GM19438 (cell line): ENCODE measurements around the gene ITIH2.
A peak's percentile ranks its signal among the peaks of the same experiment; 100 is the strongest.
"Not testable (repeated sequence)": the region's sequence is repeated elsewhere in the genome, so short reads cannot be mapped to it uniquely, and the experiment has no call there.

ENCODE experiments used
- ATAC-seq: cut with Tn5 transposase; IDR thresholded peaks from one replicate; pipeline ENCODE4 v1.9.1; 2021; ENCODE audit warnings: low read depth; ENCODE audit not compliant: unreplicated experiment

Gene ITIH2, protein sequence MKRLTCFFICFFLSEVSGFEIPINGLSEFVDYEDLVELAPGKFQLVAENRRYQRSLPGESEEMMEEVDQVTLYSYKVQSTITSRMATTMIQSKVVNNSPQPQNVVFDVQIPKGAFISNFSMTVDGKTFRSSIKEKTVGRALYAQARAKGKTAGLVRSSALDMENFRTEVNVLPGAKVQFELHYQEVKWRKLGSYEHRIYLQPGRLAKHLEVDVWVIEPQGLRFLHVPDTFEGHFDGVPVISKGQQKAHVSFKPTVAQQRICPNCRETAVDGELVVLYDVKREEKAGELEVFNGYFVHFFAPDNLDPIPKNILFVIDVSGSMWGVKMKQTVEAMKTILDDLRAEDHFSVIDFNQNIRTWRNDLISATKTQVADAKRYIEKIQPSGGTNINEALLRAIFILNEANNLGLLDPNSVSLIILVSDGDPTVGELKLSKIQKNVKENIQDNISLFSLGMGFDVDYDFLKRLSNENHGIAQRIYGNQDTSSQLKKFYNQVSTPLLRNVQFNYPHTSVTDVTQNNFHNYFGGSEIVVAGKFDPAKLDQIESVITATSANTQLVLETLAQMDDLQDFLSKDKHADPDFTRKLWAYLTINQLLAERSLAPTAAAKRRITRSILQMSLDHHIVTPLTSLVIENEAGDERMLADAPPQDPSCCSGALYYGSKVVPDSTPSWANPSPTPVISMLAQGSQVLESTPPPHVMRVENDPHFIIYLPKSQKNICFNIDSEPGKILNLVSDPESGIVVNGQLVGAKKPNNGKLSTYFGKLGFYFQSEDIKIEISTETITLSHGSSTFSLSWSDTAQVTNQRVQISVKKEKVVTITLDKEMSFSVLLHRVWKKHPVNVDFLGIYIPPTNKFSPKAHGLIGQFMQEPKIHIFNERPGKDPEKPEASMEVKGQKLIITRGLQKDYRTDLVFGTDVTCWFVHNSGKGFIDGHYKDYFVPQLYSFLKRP

DNA sequence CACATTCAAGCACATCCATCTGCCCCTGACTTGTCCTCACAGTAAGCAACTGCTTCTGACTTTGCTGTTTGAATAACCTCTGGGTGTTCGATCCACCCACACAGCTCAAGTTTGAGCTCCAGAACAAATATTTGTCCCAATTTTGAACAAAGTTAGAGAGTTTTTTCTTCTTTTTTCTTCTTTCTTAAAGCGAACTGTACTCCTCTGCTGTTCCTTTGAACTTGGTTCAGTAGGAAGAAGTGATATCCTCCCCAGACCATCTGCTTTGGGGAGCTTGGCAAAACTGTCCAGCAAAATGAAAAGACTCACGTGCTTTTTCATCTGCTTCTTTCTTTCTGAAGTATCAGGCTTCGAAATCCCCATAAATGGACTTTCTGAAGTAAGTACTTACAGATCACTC, at the start of gene ITIH2:
TSS of gene ITIH2 (plus strand) at position 177 of the 400 bp plus-strand sequence. CDS start at position 296, 119 bp downstream.
- ATAC-seq = no peak

- ATAC-seq = not testable (repeated sequence)
Measured at GRCh38 chr10:7657079-7657478, 46.0 kb upstream of the ITIH2 start.

- no peak for ATAC-seq
Measured at GRCh38 chr10:7657552-7657951, 45.6 kb upstream of the ITIH2 start.

GRCh38 chr10:7659560-7659959, 43.6 kb upstream of the ITIH2 start:
- no peak for ATAC-seq

DNA sequence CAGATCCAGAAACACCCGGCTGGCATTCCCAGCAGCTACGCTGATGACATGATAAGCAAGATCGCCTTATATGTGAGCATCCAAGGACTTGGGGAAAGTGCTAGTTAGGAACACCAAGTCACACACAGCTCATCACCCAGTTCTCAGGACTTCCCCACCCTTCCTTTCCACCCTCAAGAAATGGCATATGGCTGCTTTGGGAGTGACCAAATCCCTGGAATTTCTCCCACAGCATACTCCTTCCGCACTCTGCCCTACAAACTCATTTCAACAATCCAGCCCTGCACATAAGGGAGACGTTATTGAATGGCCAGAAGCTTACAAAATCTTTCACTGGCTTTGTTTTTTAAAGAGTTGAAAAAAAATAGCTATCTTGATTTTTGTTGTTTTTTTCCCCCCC, 40.6 kb upstream of the ITIH2 start:
- ATAC-seq = no peak

DNA sequence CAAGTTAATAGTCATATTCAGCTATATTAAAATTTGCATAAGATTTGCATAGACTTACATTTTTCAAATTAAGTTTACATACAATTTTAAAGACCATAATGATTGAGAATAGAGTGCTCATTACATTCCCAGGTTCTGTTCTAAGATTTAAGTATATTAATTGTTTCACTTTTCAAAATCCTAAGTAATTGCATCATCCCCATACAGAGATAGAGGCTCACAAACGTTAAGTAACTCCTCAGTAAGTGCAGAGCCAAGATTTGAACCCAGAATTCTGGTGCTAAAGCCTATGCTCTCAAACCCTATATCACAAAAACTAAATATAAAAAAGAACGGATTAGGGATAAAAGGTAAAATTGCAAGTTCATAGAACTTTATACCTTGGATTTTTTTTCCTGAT, 38.4 kb upstream of the ITIH2 start:
- no peak for ATAC-seq

DNA sequence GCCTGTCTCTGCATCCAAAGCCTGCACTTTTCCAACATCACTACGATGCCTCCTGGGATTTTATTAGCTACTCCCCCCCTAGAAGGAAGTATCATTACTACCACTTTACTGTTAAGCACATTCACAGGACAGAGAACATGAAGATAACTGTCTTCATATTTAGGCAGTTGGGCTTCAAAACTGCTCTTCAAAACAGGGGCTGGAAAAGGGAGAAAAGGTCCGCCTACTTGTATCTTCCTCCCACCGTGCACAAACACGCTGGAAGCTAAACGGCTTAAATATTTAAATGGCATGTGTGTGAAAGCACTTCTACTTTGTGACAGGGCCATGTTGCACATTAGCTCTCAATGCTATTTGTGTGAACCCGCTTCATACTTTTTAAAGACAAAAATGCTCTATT, 37.3 kb upstream of the ITIH2 start:
- no peak for ATAC-seq

- ATAC-seq = no peak
Measured at GRCh38 chr10:7666253-7667023, 36.7 kb upstream of the ITIH2 start, which contains the start of gene ITIH5. Gene ITIH5, minus strand, starts transcription at chr10:7666966. Its CDS starts 74 bp downstream, at chr10:7666892.

DNA sequence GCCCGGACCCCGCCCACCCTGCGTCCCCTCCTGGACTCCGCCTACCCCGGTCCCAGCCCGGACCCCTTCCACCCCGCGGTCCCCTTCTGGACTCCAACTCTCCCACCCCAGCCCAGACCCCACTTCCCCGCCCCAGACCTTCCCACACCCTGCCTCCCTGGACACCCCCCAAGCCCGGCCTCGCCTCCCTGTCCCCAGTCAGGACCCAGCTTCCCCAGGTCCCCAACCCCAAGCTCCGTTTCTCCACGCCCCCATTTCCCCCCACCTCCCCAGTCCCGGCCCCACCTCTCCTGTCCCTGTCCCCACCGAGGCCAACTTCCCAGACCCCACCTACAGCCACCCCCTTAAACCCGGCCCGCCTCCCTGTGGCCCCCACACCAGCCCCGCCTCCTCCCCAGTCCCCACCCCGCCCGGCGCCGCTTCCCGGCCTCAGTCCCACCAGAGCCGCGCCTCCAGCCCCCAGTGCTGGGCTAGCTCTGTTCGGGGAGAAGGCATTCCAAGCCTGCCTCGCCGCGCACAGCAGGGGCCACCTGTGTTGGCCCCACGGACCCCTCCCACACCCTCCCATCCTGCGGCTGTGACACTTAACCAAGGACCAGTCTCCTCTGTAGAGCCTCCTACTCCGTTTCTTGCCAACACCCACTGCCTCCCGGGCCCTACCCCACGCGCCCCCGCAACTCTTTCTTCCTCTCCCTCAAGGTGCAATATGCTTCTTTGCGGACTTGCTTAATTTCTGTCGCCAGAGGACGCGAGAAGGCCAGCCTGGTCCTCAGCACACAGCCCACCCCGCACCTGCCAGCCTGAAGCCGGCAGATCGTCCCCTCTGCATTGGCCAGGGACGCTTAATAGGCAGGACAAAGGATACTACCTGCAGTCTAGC, 35.6 kb upstream of the ITIH2 start:
- no peak for ATAC-seq

DNA sequence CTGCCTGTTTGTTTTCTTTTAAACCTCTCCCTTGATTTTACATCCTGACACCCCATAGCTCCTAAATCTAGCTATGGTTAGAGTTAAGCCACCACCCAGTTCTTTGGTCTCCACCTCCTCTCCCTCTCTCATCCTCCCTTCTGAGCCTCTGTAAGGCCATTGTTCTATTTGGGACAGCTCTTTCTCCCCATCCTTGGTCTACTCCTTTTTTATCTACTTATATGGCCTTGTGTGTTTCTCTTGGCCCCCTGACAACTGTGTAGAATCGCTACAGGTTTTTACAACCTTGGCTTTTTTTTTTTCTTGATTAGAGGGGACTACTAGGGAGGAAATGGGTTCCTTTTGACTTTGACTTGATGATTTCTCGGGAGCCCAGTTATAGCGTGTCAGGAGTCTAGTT, 33.0 kb upstream of the ITIH2 start:
- ATAC-seq = no peak

- ATAC-seq = no peak
Measured at GRCh38 chr10:7672341-7673134, 30.6 kb upstream of the ITIH2 start.

DNA sequence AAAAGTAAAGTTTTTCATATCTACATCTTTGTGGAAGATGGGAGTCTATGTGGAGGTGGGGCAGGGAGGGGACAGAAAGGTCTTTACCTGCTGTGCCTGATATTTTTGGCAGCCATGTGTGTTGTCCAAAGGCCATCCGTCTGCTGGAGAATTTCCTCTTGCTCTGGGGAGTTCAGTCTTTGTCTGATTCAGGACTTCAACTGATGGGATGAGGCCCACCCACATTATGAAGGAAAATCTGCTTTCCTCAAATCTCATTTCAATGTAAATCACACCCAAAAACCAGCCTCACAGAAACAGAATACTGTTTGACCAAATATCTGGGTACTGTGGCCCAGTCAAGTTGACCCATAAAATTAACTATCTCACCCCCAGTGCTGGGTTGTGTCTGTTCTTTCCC, 23.9 kb upstream of the ITIH2 start:
- ATAC-seq = no peak

- not testable (repeated sequence) for ATAC-seq
Measured at GRCh38 chr10:7680078-7680477, 23.0 kb upstream of the ITIH2 start.

GRCh38 chr10:7686351-7687171, 16.6 kb upstream of the ITIH2 start:
- no peak for ATAC-seq

DNA sequence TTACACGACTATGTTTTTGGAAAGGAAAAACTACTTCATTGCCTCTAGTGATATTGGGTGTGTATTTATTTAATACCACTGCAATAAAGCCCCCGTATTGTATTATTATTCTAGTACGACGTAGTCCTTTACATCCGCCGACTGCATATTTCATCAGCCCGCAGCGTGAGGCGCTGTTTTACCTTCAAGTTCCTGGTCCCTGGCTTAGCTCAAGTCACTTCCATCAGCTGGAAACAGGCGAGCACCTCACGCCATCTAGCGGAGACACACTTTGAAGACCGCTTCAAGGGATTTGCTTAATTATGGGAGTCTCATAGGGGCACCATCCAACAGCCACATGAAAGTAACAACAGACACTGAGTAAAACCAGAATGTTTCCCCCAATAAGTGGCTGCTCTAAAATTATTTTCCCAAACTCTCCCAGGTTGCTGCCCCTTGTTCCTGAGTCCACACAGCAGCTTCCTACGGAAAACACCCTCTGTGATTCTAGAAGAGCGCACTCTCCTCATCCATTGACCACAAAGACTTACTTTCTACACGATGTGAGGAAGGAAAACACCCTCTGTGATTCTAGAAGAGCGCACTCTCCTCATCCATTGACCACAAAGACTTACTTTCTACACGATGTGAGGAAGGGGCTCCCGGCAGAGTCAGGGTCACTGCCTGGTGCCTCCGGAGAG, 15.7 kb upstream of the ITIH2 start:
- ATAC-seq = peak; percentile 97

DNA sequence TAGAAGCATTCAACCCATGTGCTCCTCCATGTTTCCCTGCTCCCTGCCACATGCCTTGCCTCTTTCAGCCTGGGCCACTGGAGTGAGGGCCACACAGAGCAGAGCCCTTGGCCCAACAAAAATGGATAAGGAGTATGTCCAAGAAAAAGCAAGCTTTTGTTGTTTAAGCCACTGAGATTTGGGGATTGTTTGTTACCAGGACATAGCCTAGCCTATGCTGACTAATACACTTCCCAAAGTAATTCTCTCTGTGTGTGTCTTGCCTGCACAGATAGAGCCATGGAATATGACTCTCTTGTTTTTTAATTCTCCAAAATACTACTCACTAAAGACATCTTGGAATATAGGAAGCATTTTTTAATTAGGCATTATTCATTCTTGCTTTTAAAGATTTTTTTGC, 13.5 kb upstream of the ITIH2 start:
- no peak for ATAC-seq

DNA sequence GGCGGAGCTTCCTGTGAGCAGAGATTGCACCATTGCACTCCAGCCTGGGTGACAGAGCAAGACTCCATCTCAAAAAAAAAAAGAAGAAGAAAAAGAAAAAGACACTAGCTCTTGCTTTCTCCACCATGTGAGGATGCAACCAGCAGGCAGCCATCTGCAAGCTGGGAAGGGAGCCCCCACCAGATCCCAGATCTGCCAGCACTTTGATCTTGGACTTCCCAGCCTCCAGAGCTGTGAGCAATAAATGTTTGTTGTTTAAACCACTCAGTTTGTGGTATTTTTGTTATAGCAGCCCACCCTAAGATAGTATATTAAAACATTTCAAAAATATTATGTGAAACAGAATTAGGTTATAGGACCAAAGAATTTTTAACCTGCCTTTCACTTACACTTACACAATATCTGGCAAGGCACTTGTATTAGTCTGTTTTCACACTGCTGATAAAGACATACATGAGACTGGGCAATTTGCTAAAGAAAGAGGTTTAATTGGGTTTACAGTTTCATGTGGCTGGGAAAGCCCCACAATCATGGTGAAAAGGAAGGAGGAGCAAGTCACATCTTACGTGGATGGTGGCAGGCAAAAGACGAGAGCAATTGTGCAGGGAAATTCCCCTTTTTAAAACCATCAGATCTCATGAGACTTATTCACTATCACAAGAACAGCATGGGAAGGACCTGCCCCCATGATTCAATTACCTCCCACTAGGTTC, 12.1 kb upstream of the ITIH2 start:
- not testable (repeated sequence) for ATAC-seq
